Neuron (in vitro differentiated cells): ENCODE results near the gene COL17A1.

Source experiments
- H2AFZ ChIP-seq: one replicate; pipeline ENCODE4 v1.6.1; 2013; ENCODE audit warnings: low read depth, mild to moderate bottlenecking, inconsistent platforms, low read length, moderate library complexity
- H3K27me3 ChIP-seq: one replicate; pipeline ENCODE4 v1.6.1; 2013; ENCODE audit warnings: low read length; ENCODE audit not compliant: insufficient read depth
- H3K36me3 ChIP-seq: one replicate; pipeline ENCODE4 v1.6.1; 2013; ENCODE audit warnings: low read length; ENCODE audit not compliant: insufficient read depth
- H3K4me1 ChIP-seq: one replicate; pipeline ENCODE4 v1.6.1; 2013; ENCODE audit warnings: low read length; ENCODE audit not compliant: insufficient read depth
- H3K4me3 ChIP-seq: 2 replicates; pipeline ENCODE4 v1.5.1; 2013; ENCODE audit warnings: mild to moderate bottlenecking, low read length, moderate library complexity
- H3K9me3 ChIP-seq: one replicate; pipeline ENCODE4 v1.6.1; 2013; ENCODE audit warnings: low read length

COL17A1 gene

DNA sequence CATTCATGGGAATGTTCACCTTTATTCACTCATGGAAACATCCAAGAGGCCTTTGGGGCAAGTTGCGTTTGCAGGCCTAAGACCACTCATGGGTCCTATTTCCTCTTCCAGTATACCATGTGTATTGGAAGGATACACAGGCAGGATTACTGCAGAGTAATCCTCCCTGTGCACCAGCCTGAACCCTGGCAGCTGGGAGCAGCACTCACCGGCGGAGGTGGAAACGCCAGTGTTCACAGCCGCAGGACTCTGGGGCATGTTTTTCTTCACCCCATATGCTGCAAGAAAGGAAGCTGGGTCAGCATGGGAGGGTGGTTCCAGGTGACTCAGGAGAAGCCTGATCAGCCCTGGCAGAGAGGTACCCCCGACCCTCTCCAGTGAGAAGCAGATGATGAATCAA, 24.5 kb downstream of the COL17A1 start:
- Histone ChIP-seq H3K4me1 (no peaks in the 10 kb centered on the region), H3K4me3 (no peak overlapping the region)

DNA sequence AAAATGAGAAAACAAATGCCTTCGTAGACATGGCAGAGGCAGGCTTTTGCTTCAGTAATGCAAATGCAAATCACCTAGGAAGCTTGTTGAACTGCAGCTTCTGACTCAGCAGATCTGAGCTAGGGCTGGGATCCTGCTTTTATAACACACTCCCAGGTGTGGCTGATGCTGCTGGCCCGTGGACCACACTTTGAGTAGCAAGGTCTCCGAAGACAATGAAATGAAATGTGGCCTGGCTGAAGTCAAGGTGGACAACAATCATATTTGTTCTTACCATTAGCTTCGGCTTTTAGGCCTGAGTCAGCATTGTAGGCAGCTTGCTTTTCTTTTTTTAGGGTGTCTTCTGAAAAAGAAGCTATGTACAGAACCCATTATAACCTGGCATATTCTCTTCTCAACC, 26.3 kb downstream of the COL17A1 start:
- H3K36me3 ChIP-seq, result no peaks in the 10 kb centered on the region
- H3K4me1 ChIP-seq, result no peaks in the 10 kb centered on the region
- H3K4me3 ChIP-seq, result no peak overlapping the region
- no peaks in the 10 kb centered on the region for H3K27me3 ChIP-seq
- H2AFZ ChIP-seq, result no peak overlapping the region
- no peaks in the 10 kb centered on the region for H3K9me3 ChIP-seq

More for the DNA sequence above, 24.5 kb downstream of the COL17A1 start:
- Histone ChIP-seq H2AFZ (no peak overlapping the region), H3K9me3 (no peaks in the 10 kb centered on the region), H3K36me3 (no peaks in the 10 kb centered on the region), H3K27me3 (peaks cover 6% of the 10 kb centered on the region)

- no peaks in the 10 kb centered on the region for H3K4me1 ChIP-seq
- no peaks in the 10 kb centered on the region for H3K36me3 ChIP-seq
- H3K27me3 ChIP-seq, result no peaks in the 10 kb centered on the region
- H3K4me3 ChIP-seq, result no peak overlapping the region
- no peaks in the 10 kb centered on the region for H3K9me3 ChIP-seq
- no peak overlapping the region for H2AFZ ChIP-seq
Measured at GRCh38 chr10:104057717-104058116, 28.0 kb downstream of the COL17A1 start.

- Histone ChIP-seq H3K27me3 (no peaks in the 10 kb centered on the region), H3K4me3 (no peak overlapping the region), H3K9me3 (no peaks in the 10 kb centered on the region), H3K36me3 (no peaks in the 10 kb centered on the region), H2AFZ (no peak overlapping the region), H3K4me1 (no peaks in the 10 kb centered on the region)
Measured at GRCh38 chr10:104056619-104057273, 28.9 kb downstream of the COL17A1 start.

DNA sequence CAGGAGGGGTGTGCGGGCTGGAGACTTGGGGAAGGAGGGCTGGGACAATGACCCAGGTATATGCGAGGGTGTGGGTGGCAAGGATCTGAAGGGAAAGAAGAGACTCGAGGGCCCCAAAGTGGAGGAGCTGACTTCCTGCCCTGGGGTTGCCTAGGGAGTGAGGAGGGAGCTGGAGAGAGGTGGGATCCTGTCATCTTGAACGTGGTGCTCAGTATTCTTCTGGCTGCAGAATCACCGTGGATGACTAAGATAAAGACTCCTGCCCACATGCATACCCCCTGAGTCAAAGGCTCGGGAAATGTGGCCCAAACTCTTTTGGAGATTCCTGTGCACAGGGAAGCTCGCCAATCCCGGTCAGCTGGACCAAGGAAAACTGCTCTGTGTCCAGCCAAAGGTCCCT, 31.2 kb downstream of the COL17A1 start:
- H3K27me3 ChIP-seq, result no peaks in the 10 kb centered on the region

GRCh38 chr10:104053201-104053600, 32.5 kb downstream of the COL17A1 start:
- no peaks in the 10 kb centered on the region for H3K4me1 ChIP-seq
- no peaks in the 10 kb centered on the region for H3K36me3 ChIP-seq
- H3K27me3 ChIP-seq, result peaks cover under 1% of the 10 kb centered on the region
- no peak overlapping the region for H3K4me3 ChIP-seq
- H2AFZ ChIP-seq, result no peak overlapping the region
- H3K9me3 ChIP-seq, result no peaks in the 10 kb centered on the region

More for the DNA sequence above, 31.2 kb downstream of the COL17A1 start:
- H2AFZ ChIP-seq, result no peak overlapping the region
- no peaks in the 10 kb centered on the region for H3K9me3 ChIP-seq
- H3K4me3 ChIP-seq, result no peak overlapping the region
- H3K36me3 ChIP-seq, result no peaks in the 10 kb centered on the region
- H3K4me1 ChIP-seq, result no peaks in the 10 kb centered on the region

DNA sequence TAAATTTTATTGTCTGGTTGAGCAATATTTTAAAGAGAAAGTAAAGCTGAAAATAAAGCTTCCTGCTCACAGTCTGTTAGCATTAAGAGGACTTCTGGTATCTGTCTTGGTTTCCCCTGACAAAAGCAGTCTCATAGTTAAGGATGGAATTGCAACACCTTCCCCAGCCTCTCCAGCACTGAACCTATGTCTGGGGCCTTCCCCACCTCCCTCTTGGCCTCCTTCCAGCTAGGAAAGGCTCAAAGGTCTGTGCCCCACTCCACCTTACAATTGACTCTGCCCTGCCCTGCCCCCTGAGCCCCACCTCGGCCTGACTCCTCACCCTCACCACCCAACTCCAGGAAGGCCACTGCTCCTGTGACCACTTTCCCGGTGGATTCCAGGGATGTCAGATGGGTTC, 33.2 kb downstream of the COL17A1 start:
- Histone ChIP-seq H3K36me3 (no peaks in the 10 kb centered on the region), H3K27me3 (peaks cover 3% of the 10 kb centered on the region), H3K4me3 (no peak overlapping the region), H3K9me3 (no peaks in the 10 kb centered on the region), H2AFZ (no peak overlapping the region), H3K4me1 (no peaks in the 10 kb centered on the region)

- H3K4me3 ChIP-seq, result no peak overlapping the region
- H3K36me3 ChIP-seq, result no peaks in the 10 kb centered on the region
- peaks cover 3% of the 10 kb centered on the region for H3K27me3 ChIP-seq
- H2AFZ ChIP-seq, result no peak overlapping the region
- H3K4me1 ChIP-seq, result no peaks in the 10 kb centered on the region
- H3K9me3 ChIP-seq, result no peaks in the 10 kb centered on the region
Measured at GRCh38 chr10:104049504-104050250, 36.0 kb downstream of the COL17A1 start.

GRCh38 chr10:104046651-104047050, 39.0 kb downstream of the COL17A1 start:
- Histone ChIP-seq H3K9me3 (no peaks in the 10 kb centered on the region), H3K4me3 (no peak overlapping the region)

DNA sequence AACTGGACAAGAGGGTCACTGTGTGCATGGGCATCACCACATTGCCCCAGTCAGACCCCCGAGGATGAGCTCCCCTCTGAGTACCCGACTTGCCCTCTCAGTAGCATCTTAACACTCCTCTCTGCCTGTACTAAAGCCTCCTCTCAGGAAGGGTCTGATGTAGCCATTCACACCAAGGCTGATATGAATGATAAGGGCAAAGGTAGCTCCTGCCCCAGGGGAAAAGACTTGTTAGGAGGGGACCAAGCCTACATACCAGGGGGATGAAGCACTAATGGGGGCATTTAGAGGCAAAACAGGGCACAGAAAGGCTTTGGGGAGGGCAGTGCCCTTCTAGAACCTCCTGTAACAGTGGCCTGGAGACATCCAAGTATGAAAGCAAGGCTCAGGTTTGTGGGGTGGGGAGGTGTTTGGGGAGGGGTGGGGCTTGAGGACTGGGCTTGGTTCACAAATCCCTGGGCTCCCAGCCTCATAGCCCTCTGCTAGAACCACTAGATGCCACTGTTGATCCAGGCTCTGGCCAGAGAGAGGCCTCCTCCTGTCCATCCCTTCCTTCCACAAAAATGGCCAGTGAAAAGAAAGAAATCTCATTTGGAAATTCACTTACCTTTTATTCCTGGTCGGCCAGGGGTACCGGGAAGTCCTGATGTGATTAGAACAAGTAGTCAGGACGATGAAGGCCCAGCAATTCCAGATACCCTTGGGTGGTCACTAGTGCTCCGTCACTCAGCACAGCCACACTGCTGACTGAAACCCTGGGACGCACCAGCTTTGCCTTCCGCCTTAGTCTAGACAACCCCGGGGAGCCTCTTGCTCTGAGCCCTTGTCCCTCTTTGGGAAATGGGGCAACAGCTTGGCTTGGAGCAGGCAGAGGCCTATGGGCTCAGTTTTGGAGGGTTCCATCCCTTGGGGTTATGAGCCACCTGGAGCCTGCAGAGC, 40.3 kb downstream of the COL17A1 start:
- Histone ChIP-seq H3K9me3 (no peaks in the 10 kb centered on the region), H3K4me3 (no peak overlapping the region), H3K27me3 (peaks cover 3% of the 10 kb centered on the region), H2AFZ (no peak overlapping the region), H3K36me3 (no peaks in the 10 kb centered on the region), H3K4me1 (no peaks in the 10 kb centered on the region)

More at GRCh38 chr10:104046651-104047050, 39.0 kb downstream of the COL17A1 start:
- no peak overlapping the region for H2AFZ ChIP-seq
- H3K36me3 ChIP-seq, result no peaks in the 10 kb centered on the region
- H3K27me3 ChIP-seq, result peaks cover 3% of the 10 kb centered on the region
- no peaks in the 10 kb centered on the region for H3K4me1 ChIP-seq

DNA sequence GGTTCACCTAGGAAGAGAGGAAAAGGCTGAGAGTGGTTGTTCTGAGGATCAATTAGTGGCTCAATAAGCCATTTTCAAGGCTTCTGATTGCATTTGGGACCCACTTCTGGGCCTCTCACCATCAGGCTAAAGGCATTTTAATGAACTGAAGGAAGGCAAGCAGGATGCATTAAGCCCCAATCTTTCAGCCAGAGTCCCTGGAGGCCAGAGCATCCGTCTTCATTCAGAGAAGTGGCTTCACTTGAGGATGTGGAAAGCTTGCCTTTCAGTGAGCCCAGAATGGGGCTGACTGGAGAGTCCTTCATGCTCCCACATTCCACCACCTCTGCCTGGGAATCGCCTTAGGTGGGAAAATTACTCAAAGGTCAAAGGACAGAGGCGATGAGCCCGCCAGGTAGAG, 41.8 kb downstream of the COL17A1 start:
- H3K4me3 ChIP-seq, result no peak overlapping the region
- H2AFZ ChIP-seq, result no peak overlapping the region
- no peaks in the 10 kb centered on the region for H3K36me3 ChIP-seq
- H3K27me3 ChIP-seq, result peaks cover 3% of the 10 kb centered on the region
- H3K4me1 ChIP-seq, result no peaks in the 10 kb centered on the region
- H3K9me3 ChIP-seq, result no peaks in the 10 kb centered on the region

GRCh38 chr10:104043185-104043830, 42.4 kb downstream of the COL17A1 start:
- no peaks in the 10 kb centered on the region for H3K36me3 ChIP-seq
- H3K27me3 ChIP-seq, result peaks cover 3% of the 10 kb centered on the region
- no peak overlapping the region for H2AFZ ChIP-seq
- no peaks in the 10 kb centered on the region for H3K9me3 ChIP-seq
- no peaks in the 10 kb centered on the region for H3K4me1 ChIP-seq
- no peak overlapping the region for H3K4me3 ChIP-seq
